SU-DHL-6 (cell line): ENCODE measurements around the gene ZDHHC18.

Experiments
- H2AFZ ChIP-seq: fragments of 200-600 bp; sonication (generic); 2 replicates; pipeline ENCODE4 v1.6.1; 2014; ENCODE audit warnings: low read depth, mild to moderate bottlenecking, moderate library complexity, mixed read lengths, antibody characterized with exemption, low read length; ENCODE audit not compliant: severe bottlenecking
- H3F3A ChIP-seq: fragments of 200-600 bp; shearing (Covaris generic); 2 replicates; pipeline ENCODE4 v1.6.0; 2016; ENCODE audit warnings: antibody characterized with exemption, mild to moderate bottlenecking; ENCODE audit not compliant: insufficient read depth
- H3K27ac ChIP-seq: fragments of 200-600 bp; sonication (generic); 2 replicates; pipeline ENCODE4 v1.5.1; 2016; ENCODE audit warnings: low read depth, mild to moderate bottlenecking, low read length, moderate library complexity, mixed read lengths
- H3K27me3 ChIP-seq: fragments of 200-600 bp; sonication (generic), shearing (Covaris generic); 2 replicates; pipeline ENCODE4 v1.6.0; 2014; ENCODE audit warnings: mild to moderate bottlenecking, low read length
- H3K36me3 ChIP-seq: fragments of 200-600 bp; sonication (generic); 2 replicates; pipeline ENCODE4 v1.6.1; 2014; ENCODE audit warnings: mild to moderate bottlenecking, low read length, mixed read lengths
- H3K4me2 ChIP-seq: fragments of 300-600, 200-600 bp; shearing (Covaris generic), sonication (generic); 2 replicates; pipeline ENCODE4 v1.6.0; 2014; ENCODE audit warnings: low read length, low read depth, mild to moderate bottlenecking; ENCODE audit not compliant: poor library complexity, severe bottlenecking
- H3K4me3 ChIP-seq: fragments of 200-600 bp; sonication (generic); 2 replicates; pipeline ENCODE4 v1.5.1; 2014; ENCODE audit warnings: antibody characterized with exemption, low read length, mild to moderate bottlenecking, mixed read lengths; ENCODE audit not compliant: insufficient read depth, poor library complexity, severe bottlenecking
- H3K79me2 ChIP-seq: fragments of 200-600 bp; sonication (generic); 2 replicates; pipeline ENCODE4 v1.6.1; 2014; ENCODE audit warnings: mild to moderate bottlenecking, low read length, moderate library complexity; ENCODE audit not compliant: insufficient read depth
- H3K9ac ChIP-seq: fragments of 200-600 bp; sonication (generic); 2 replicates; pipeline ENCODE4 v1.7.0; 2014; ENCODE audit warnings: mild to moderate bottlenecking, low read length
- H3K9me2 ChIP-seq: fragments of 200-600 bp; sonication (generic); replicated peaks from 2 replicates; pipeline ENCODE4 v1.6.1; 2014; ENCODE audit warnings: low read length; ENCODE audit not compliant: insufficient read depth
- H3K9me3 ChIP-seq: fragments of 200-600 bp; sonication (generic); 2 replicates; pipeline ENCODE4 v1.6.1; 2014; ENCODE audit warnings: low read length, mixed read lengths; ENCODE audit not compliant: insufficient read depth
- H4K20me1 ChIP-seq: fragments of 200-600 bp; sonication (generic); 2 replicates; pipeline ENCODE4 v1.6.1; 2014; ENCODE audit warnings: low read depth, mild to moderate bottlenecking, antibody characterized with exemption, low read length, moderate library complexity, mixed read lengths
- EZH2phosphoT487 ChIP-seq: fragments of 200-600 bp; sonication (generic), shearing (Covaris generic); conservative IDR thresholded peaks from 2 replicates; pipeline ENCODE4 v1.6.1; 2018; ENCODE audit warnings: mild to moderate bottlenecking, antibody characterized with exemption, low read length, moderate library complexity, mixed read lengths
- TF ChIP-seq, protein P1 (sequence below): fragments of 200-600 bp; sonication (generic); IDR thresholded peaks from one replicate; pipeline ENCODE4 v1.5.1; 2017; ENCODE audit warnings: antibody characterized with exemption, mild to moderate bottlenecking, low read length, moderate library complexity; ENCODE audit not compliant: insufficient read depth, poor library complexity, severe bottlenecking

Gene ZDHHC18

GRCh38 chr1:26855636-26856035 is 29.1 kb downstream of the ZDHHC18 start:
- Histone ChIP-seq H3K9ac (no peak overlapping the region), H4K20me1 (no peaks in the 10 kb centered on the region), H3K79me2 (no peaks in the 10 kb centered on the region), H3K9me2 (no peaks in the 10 kb centered on the region), H3F3A (no peaks in the 10 kb centered on the region), H3K36me3 (no peaks in the 10 kb centered on the region), H3K9me3 (no peaks in the 10 kb centered on the region), H3K4me3 (no peak overlapping the region), H3K4me2 (no peak overlapping the region), H2AFZ (no peak overlapping the region), H3K27ac (no peak overlapping the region), H3K27me3 (no peaks in the 10 kb centered on the region)
- TF ChIP-seq, protein P1, sequence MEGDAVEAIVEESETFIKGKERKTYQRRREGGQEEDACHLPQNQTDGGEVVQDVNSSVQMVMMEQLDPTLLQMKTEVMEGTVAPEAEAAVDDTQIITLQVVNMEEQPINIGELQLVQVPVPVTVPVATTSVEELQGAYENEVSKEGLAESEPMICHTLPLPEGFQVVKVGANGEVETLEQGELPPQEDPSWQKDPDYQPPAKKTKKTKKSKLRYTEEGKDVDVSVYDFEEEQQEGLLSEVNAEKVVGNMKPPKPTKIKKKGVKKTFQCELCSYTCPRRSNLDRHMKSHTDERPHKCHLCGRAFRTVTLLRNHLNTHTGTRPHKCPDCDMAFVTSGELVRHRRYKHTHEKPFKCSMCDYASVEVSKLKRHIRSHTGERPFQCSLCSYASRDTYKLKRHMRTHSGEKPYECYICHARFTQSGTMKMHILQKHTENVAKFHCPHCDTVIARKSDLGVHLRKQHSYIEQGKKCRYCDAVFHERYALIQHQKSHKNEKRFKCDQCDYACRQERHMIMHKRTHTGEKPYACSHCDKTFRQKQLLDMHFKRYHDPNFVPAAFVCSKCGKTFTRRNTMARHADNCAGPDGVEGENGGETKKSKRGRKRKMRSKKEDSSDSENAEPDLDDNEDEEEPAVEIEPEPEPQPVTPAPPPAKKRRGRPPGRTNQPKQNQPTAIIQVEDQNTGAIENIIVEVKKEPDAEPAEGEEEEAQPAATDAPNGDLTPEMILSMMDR, result no peak
- no peak for TF ChIP-seq EZH2phosphoT487

GRCh38 chr1:26856181-26856580 is 29.7 kb downstream of the ZDHHC18 start:
- H3K9ac ChIP-seq, result no peak overlapping the region
- no peaks in the 10 kb centered on the region for H3K9me2 ChIP-seq
- H3K27ac ChIP-seq, result no peak overlapping the region
- no peaks in the 10 kb centered on the region for H3K79me2 ChIP-seq
- H3F3A ChIP-seq, result no peaks in the 10 kb centered on the region
- no peaks in the 10 kb centered on the region for H3K27me3 ChIP-seq
- TF ChIP-seq, protein P1, result no peak
- TF ChIP-seq EZH2phosphoT487, result no peak
- H4K20me1 ChIP-seq, result no peaks in the 10 kb centered on the region
- H3K4me2 ChIP-seq, result no peak overlapping the region
- no peaks in the 10 kb centered on the region for H3K36me3 ChIP-seq
- no peak overlapping the region for H3K4me3 ChIP-seq
- H3K9me3 ChIP-seq, result no peaks in the 10 kb centered on the region
- H2AFZ ChIP-seq, result no peak overlapping the region

- Histone ChIP-seq H3K27me3 (no peaks in the 10 kb centered on the region), H3K4me2 (no peak overlapping the region), H3K9me2 (no peaks in the 10 kb centered on the region), H3K9ac (no peak overlapping the region), H3K4me3 (no peak overlapping the region), H3K27ac (no peak overlapping the region), H4K20me1 (no peaks in the 10 kb centered on the region), H3K36me3 (no peaks in the 10 kb centered on the region), H3F3A (no peaks in the 10 kb centered on the region), H3K79me2 (no peaks in the 10 kb centered on the region), H2AFZ (no peak overlapping the region), H3K9me3 (no peaks in the 10 kb centered on the region)
- no peak for TF ChIP-seq EZH2phosphoT487
- TF ChIP-seq, protein P1, result no peak
Observed at GRCh38 chr1:26856604-26857469, 30.3 kb downstream of the ZDHHC18 start.
